BJ (cell line): Measurements from ENCODE around the gene FBF1. TPM values are rescaled to one million over a fixed set of nuclear protein-coding genes. Genes with fewer than 3 reads are reported as not detected.
A peak's percentile ranks its signal among the peaks of the same experiment; 100 is the strongest.
"Not testable (repeated sequence)": the region's sequence is repeated elsewhere in the genome, so short reads cannot be mapped to it uniquely, and the experiment has no call there.

Experiments
- CTCF ChIA-PET: fragments of 350-600 bp; formaldehyde crosslinking; extraction: SDS; loops from one replicate; lab custom pipeline; 2021; ENCODE audit warnings: antibody characterized with exemption, inconsistent platforms; lab: Yijun Ruan, JAX
- POLR2A ChIA-PET: fragments of 300-600 bp; sonication (Branson Sonifier 250); formaldehyde crosslinking; extraction: SDS; loops from one replicate; lab custom pipeline; 2021; ENCODE audit warnings: antibody characterized with exemption; lab: Charles Lee
- DNase-seq: peaks from one replicate; pipeline ENCODE4 v3.0.0-alpha.2; 2011; ENCODE audit warnings: low read depth
- H3K27me3 ChIP-seq: 2 replicates; pipeline ENCODE4 v1.6.0; 2011; ENCODE audit warnings: low read length; ENCODE audit not compliant: control insufficient read depth, insufficient read depth
- H3K36me3 ChIP-seq: 2 replicates; pipeline ENCODE4 v1.5.1; 2011; ENCODE audit warnings: low read length; ENCODE audit not compliant: control insufficient read depth, insufficient read depth
- H3K4me3 ChIP-seq: 2 replicates; pipeline ENCODE4 v1.5.1; 2011; ENCODE audit warnings: low read depth, mild to moderate bottlenecking, control low read depth, low read length
- CTCF ChIP-seq: IDR thresholded peaks from 2 replicates; pipeline ENCODE4 v1.5.1; 2011; ENCODE audit warnings: low read depth, mild to moderate bottlenecking, control low read depth, inconsistent platforms, low read length, moderate library complexity; ENCODE audit not compliant: insufficient read depth
- polyA plus RNA-seq: library from polyadenylated mRNA; depleted of rRNA; stranded (reverse); fragments of >200 nt; gene quantifications from 2 replicates; pipeline ENCODE4 v1.2.3, GENCODE V29; 2011

FBF1 gene
- polyA plus RNA-seq, 1 experiment: 4.8 TPM

DNA sequence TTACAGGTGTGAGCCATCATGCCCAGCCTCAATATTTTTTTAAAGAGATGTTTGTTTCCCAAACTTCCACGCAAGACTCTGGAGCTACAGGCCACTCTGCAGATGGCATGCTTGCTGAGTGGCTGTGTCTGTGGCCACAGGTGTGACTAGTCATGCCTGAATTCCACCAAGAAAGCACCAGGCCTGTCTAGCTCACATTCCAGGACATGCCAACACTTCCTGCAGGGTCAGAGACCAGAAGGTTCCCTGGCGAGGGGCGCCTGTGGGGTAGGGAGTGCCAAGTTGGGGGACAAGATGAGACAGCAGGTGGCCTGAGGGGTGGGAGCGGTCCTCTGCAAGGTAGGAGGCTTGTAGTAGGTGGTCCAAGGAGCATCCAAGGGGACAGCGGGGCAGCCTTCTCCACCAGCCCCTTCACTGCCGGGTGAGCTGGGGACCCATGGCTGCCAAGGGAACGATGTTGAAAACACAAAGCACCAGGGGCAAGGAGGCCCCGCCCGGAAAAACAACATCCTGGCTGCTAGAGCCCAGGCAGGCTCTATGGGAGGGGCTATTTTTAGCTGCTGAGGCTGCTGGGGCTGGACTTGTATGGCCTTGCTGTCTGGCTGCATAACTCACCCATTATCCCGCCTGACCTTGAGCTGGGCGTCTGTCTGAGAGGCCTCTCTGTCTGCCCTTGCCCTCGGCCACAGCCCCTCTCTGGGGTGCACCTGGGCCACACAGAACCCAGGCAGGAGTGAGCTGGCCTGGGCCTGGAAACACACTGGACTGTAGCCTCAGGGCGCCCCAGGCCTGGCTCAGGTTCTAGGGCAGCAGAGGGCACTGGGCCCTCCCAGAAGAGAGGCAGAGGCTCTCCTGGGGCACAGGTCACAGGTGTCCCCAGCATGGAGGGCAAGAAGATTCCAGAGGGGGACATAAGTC, 68.1 kb downstream of the FBF1 start:
- ChIA-PET POLR2A (interaction anchor here (0.5 kb wide), 1 partner anchor 365 kb away, joined by 5 read pairs; no protein-coding TSS in a partner anchor), CTCF (interaction anchor here (0.6 to 4.2 kb wide), 7 partner anchors 11 to 202 kb away, joined by 3 to 26 read pairs (median 3); partner anchors contain the start of gene MRPL38)
- peak; percentile 44 for DNase-seq
- H3K36me3 ChIP-seq: no peaks in the 10 kb centered on the region
- no peak for TF ChIP-seq CTCF
- H3K4me3 ChIP-seq: no peak overlapping the region
- no peaks in the 10 kb centered on the region for H3K27me3 ChIP-seq

DNA sequence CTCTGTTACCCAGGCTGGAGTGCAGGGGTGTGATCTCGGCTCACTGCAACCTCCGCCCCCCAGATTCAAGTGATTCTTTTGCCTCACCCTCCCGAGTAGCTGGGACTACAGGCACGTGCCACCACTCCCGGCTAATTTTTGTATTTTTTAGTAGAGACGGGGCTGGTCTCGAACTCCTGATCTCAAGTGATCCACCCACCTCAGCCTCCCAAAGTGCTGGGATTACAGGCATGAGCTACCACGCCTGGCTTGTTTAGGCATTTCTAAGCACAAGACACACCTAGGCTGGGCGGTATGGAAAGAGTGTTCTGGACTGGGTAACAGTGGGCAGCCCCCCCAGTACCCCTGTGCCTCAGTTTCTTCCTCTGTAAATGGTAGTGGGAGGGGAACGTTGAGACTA, 70.6 kb downstream of the FBF1 start:
- H3K27me3 ChIP-seq, POLR2A ChIA-PET, H3K4me3 ChIP-seq, H3K36me3 ChIP-seq, DNase-seq: not testable (repeated sequence)
- CTCF ChIA-PET: interaction anchor here (0.9 to 4.2 kb wide), 3 partner anchors 9 to 16 kb away, joined by 4 to 26 read pairs (median 7); partner anchors contain the start of gene WBP2

DNA sequence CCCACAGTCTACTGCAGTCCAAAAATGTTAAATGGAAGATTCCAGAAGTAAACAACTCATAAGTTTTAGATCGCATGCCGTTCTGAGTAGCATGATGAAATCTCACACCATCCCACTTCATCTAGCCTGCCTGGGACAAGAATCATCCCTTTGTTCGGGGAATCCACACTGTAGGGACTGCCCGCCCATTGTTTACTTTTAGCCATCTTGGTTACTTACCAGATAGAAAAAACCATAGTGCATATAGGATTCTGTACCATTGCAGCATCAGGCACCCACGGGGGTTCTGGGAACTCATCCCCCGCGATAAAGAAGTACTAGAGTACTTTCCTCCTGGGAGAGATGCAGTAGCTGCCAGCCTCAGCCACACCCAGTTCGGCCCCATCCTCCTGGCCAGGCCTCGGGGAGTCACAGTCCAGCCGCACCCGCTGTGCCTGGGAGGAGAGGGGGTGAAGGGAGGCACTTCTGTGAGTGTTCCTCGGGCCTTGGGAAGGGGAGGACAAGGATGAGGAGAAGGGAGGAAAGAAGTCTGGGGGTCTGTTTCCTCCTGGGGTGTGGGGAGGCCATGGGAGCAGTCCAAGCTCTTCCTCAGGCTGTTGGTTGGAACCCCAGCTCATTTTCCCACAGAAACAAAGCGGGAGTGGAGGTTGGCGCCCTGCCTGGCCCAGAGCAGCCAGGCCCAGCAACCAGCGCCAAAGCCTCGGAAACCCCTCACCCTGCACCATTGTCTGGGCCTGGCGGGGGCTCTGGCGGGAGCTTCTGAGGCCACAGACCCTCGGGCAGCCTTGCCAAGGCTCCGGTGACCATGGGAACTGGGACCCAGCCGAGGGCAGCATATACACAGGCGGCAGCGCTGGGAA, 71.3 kb downstream of the FBF1 start:
- ChIA-PET POLR2A (no interaction called here), CTCF (interaction anchor here (0.9 to 4.2 kb wide), 4 partner anchors 8 to 116 kb away, joined by 3 to 26 read pairs (median 6); partner anchors contain the start of gene WBP2)
- Histone ChIP-seq H3K36me3 (no peaks in the 10 kb centered on the region), H3K4me3 (no peak overlapping the region), H3K27me3 (no peaks in the 10 kb centered on the region)
- TF ChIP-seq CTCF: no peak
- no peak for DNase-seq

DNA sequence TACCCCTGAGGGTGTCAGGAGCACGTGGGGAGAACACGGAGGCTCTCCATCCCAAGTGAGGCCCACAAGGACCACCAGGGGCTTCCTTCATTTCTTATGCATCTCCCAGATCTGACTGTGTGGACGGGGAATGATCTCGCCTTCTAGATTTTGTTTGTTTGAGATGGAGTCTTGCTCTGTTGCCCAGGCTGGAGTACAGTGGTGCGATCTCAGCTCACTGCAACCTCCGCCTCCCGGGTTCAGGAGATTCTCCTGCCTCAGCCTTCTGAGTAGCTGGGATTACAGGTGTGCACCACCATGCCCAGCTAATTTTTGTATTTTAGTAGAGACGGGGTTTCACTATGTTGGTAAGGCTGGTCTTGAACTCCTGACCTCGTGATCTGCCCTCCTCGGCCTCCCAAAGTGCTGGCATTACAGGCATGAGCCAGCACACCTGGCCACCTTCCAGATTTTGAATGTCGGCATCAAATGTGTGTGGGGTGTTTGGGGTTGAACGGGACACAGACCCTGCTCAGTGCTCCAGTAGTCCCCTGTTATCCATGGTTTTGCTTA, 72.0 kb downstream of the FBF1 start:
- H3K27me3 ChIP-seq, DNase-seq, POLR2A ChIA-PET, H3K4me3 ChIP-seq, H3K36me3 ChIP-seq: not testable (repeated sequence)
- CTCF ChIA-PET: interaction anchor here (1.0 kb wide), 1 partner anchor 115 kb away, joined by 3 read pairs; no protein-coding TSS in a partner anchor

- POLR2A ChIA-PET, H3K27me3 ChIP-seq, H3K36me3 ChIP-seq, DNase-seq, H3K4me3 ChIP-seq: not testable (repeated sequence)
- CTCF ChIA-PET: interaction anchor here (1.3 to 1.8 kb wide), 2 partner anchors 10 to 24 kb away, joined by 3 to 6 read pairs; partner anchors contain the start of gene WBP2
These were observed 75.2 kb downstream of the FBF1 start for GRCh38 chr17:75865404-75866188.

DNA sequence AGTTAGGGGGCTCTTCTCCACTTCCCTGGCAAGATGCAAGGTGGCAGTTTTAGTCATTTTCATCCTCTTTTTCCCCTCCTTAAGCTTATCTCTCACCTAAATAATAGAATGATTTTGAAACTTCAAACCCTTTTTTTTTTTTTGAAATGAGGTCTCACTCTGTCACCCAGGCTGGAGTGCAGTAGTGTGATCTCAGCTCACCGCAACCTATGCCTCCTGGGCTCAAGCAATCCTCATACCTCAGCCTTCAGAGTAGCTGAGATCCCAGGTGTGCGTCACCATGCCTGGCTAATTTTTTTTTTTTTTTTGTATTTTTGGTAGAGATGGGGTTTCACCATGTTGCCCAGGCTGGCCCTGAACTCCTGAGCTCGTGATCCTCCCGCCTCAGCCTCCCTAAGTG, 76.0 kb downstream of the FBF1 start:
- H3K4me3 ChIP-seq, H3K27me3 ChIP-seq, H3K36me3 ChIP-seq, DNase-seq, POLR2A ChIA-PET: not testable (repeated sequence)
- CTCF ChIA-PET: interaction anchor here (1.0 to 1.8 kb wide), 3 partner anchors 9 to 25 kb away, joined by 3 to 8 read pairs (median 6); partner anchors contain the start of gene WBP2
